WERI-Rb-1 (cell line): ENCODE measurements around the gene TPST2.

Source experiments
- DNase-seq: peaks from one replicate; pipeline ENCODE4 v3.0.0-alpha.2; 2020
- H3K27ac ChIP-seq: fragments of 250-450 bp; sonication (Bioruptor Pico); 2 replicates; pipeline ENCODE4 v1.5.1; 2020; ENCODE audit warnings: mild to moderate bottlenecking, moderate library complexity
- H3K27me3 ChIP-seq: fragments of 250-450 bp; sonication (Bioruptor Pico); 2 replicates; pipeline ENCODE4 v1.5.1; 2021; ENCODE audit warnings: mild to moderate bottlenecking, low read depth, moderate library complexity; ENCODE audit not compliant: insufficient read depth, severe bottlenecking
- H3K36me3 ChIP-seq: fragments of 250-450 bp; sonication (Bioruptor Pico); 2 replicates; pipeline ENCODE4 v1.5.1; 2020; ENCODE audit warnings: mild to moderate bottlenecking, moderate library complexity
- H3K4me3 ChIP-seq: 2 replicates; pipeline ENCODE4 v1.5.1; 2011; ENCODE audit warnings: low read depth, mild to moderate bottlenecking, control low read depth, low read length
- H3K9me3 ChIP-seq: fragments of 250-450 bp; sonication (Bioruptor Pico); 2 replicates; pipeline ENCODE4 v1.5.1; 2021; ENCODE audit warnings: mild to moderate bottlenecking, moderate library complexity; ENCODE audit not compliant: severe bottlenecking
- CTCF ChIP-seq: IDR thresholded peaks from 2 replicates; pipeline ENCODE4 v1.5.1; 2011; ENCODE audit warnings: low read depth, mild to moderate bottlenecking, control low read depth, inconsistent platforms, low read length

TPST2 gene

GRCh38 chr22:26564672-26565071, 25.3 kb downstream of the TPST2 start:
- no peak for DNase-seq
- H3K36me3 ChIP-seq: no peaks in the 10 kb centered on the region
- H3K27ac ChIP-seq: no peak overlapping the region
- H3K9me3 ChIP-seq: no peaks in the 10 kb centered on the region
- H3K4me3 ChIP-seq: no peak overlapping the region
- H3K27me3 ChIP-seq: no peaks in the 10 kb centered on the region
- no peak for TF ChIP-seq CTCF

- H3K4me3 ChIP-seq: no peak overlapping the region
- H3K27me3 ChIP-seq: no peaks in the 10 kb centered on the region
- H3K9me3 ChIP-seq: no peaks in the 10 kb centered on the region
- no peaks in the 10 kb centered on the region for H3K36me3 ChIP-seq
- no peak for TF ChIP-seq CTCF
- H3K27ac ChIP-seq: no peak overlapping the region
- no peak for DNase-seq
These were observed 25.8 kb downstream of the TPST2 start for GRCh38 chr22:26564181-26564580.

GRCh38 chr22:26563022-26563421, 26.9 kb downstream of the TPST2 start:
- Histone ChIP-seq H3K9me3 (no peaks in the 10 kb centered on the region), H3K36me3 (no peaks in the 10 kb centered on the region), H3K27me3 (no peaks in the 10 kb centered on the region), H3K27ac (no peak overlapping the region), H3K4me3 (no peak overlapping the region)
- no peak for DNase-seq
- TF ChIP-seq CTCF: 0 out of 2 replicates have a peak, but pooled peaks have one; percentile 17

- Histone ChIP-seq H3K9me3 (no peaks in the 10 kb centered on the region), H3K36me3 (no peaks in the 10 kb centered on the region), H3K4me3 (no peak overlapping the region), H3K27ac (no peak overlapping the region), H3K27me3 (no peaks in the 10 kb centered on the region)
- no peak for DNase-seq
- no peak for TF ChIP-seq CTCF
These were observed 28.0 kb downstream of the TPST2 start for GRCh38 chr22:26561756-26562417.

GRCh38 chr22:26559961-26560575, 29.9 kb downstream of the TPST2 start:
- no peaks in the 10 kb centered on the region for H3K27me3 ChIP-seq
- no peak overlapping the region for H3K4me3 ChIP-seq
- no peak overlapping the region for H3K27ac ChIP-seq
- H3K9me3 ChIP-seq: no peaks in the 10 kb centered on the region
- no peak for TF ChIP-seq CTCF
- DNase-seq: no peak
- H3K36me3 ChIP-seq: no peaks in the 10 kb centered on the region
